H1 (cell line): ENCODE data around the gene SRM. TPM values are rescaled to one million over a fixed set of nuclear protein-coding genes. Genes with fewer than 3 reads are reported as not detected.

Experiments
- TAF1 ChIP-seq: IDR thresholded peaks from 2 replicates; pipeline ENCODE4 v1.6.1; 2011; ENCODE audit warnings: mild to moderate bottlenecking, low read depth, low read length
- TCF12 ChIP-seq: IDR thresholded peaks from 2 replicates; pipeline ENCODE4 v1.6.1; 2011; ENCODE audit warnings: low read depth, mild to moderate bottlenecking, low read length
- YY1 ChIP-seq: IDR thresholded peaks from 2 replicates; pipeline ENCODE4 v1.6.1; 2011; ENCODE audit warnings: low read depth, mild to moderate bottlenecking, low read length
- polyA plus RNA-seq, 7 experiments: library from polyadenylated mRNA; depleted of rRNA in 3 of 7; stranded (reverse) in 5 of 7; unstranded in 2 of 7; fragments of >200 nt in 5 of 7; fragments of 200-250 nt in 2 of 7; gene quantifications; 1 replicate in 5 of 7; 2 replicates in 1 of 7; 4 replicates in 1 of 7; pipeline versions ENCODE4 v1.2.1 to v1.2.3, GENCODE V29; 2011 to 2013; ENCODE audit warnings: missing spikeins in 2 of 7, mixed read lengths in 2 of 7
- total RNA-seq: library from RNA; stranded (reverse); fragmentation: NEBNext Ultra II Directional; extraction: Animal tissue kit (Norgen Biotek cat#: 25700); gene quantifications from 2 replicates; pipeline ENCODE4 v1.2.1, GENCODE V29; 2021

Gene SRM
- total and polyA plus RNA-seq, 2 of the 8 experiments (the other 6 are each of a cell fraction or from before 2014, with no cell fraction given) = 110 to 208 TPM

DNA sequence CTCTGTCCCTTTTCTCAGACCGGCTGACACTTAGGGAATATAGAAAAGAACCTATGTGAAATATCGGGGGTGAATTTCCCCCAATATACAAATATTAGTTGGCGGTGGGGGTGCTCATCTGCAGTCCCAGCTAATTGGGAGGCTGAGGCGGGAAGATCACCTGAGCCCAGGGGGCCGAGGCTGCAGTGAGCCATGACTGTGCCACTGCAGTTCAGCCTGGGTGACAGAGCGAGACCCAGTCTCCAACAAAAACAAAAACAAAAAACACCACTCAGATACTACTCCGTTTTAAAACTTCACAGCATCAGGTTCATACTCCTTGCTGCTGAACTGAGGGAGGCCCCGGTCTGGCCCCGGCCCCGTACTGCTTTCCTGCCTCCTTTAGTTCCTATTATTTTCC is 45.8 kb upstream of the SRM start (continued):
- no peak for TF ChIP-seq TCF12
- TF ChIP-seq TAF1 = no peak
- TF ChIP-seq YY1 = no peak
